HG02943 (cell line): ENCODE results near the gene ABHD12.
"Not testable (repeated sequence)": the region's sequence is repeated elsewhere in the genome, so short reads cannot be mapped to it uniquely, and the experiment has no call there.

ENCODE experiments used
- ATAC-seq: cut with Tn5 transposase; IDR thresholded peaks from one replicate; pipeline ENCODE4 v1.9.1; 2021; ENCODE audit warnings: mild to moderate bottlenecking, low read depth, moderate library complexity; ENCODE audit not compliant: unreplicated experiment

ABHD12 gene

DNA sequence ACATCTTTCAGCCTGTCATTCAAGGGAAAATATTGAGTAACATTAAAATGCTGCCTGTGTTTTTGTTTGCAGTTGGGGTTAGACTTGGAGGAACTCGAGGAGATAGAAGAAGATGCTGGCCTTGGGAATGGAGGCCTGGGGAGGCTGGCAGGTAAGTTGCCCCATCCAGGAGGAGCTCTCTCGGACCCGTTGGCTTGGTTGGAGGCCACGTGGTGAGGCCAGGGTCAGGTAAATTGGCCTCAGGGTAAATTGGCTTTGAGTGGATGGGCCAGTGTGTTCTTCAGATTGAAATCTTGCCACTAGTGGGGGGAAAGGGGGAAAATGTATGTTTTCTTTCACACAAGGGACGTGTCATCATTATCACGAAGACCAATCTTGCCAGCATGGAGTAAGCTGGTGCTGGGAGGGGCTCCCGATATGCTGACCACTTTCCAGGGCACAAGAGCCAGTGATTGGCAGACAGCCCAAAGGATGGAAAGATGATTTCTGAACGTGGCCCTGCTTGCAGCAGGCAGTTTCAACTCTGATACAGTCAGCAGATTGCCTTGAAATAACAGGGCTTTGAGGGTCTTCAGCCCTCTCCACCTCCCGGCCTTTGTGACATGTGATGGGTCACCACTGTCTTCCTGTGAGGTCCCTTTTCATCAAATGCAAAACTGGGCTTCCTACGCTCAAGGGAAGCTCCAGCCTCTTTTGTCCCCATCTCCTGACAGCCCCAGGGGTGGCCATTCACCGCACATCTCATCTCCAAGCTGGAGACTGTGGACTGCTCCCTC is 121.4 kb downstream of the ABHD12 start:
- ATAC-seq, result no peak

DNA sequence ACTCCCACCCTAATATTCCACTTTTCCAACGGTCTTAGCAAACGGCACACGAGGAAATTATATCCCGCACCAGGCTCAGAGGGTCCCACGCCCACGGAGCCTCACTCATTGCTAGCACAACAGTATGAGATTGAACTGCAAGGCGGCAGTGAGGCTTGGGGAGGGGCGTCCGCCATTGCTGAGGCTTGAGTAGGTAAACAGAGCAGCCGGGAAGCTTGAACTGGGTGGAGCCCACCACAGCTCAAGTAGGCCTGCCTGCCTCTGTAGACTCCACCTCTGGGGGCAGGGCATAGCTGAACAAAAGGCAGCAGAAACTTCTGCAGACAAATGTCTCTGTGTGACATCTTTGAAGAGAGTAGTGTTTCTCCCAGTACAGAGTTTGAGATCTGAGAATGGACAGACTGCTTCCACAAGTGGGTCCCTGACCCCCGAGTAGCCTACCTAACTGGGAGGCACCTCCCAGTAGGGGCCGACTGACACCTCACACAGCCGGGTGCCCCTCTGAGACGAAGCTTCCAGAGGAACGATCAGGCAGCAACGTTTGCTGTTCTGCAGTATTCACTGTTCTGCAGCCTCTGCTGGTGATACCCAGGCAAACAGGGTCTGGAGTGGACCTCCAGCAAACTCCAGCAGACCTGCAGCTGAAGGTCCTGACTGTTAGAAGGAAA is 129.7 kb downstream of the ABHD12 start:
- not testable (repeated sequence) for ATAC-seq

DNA sequence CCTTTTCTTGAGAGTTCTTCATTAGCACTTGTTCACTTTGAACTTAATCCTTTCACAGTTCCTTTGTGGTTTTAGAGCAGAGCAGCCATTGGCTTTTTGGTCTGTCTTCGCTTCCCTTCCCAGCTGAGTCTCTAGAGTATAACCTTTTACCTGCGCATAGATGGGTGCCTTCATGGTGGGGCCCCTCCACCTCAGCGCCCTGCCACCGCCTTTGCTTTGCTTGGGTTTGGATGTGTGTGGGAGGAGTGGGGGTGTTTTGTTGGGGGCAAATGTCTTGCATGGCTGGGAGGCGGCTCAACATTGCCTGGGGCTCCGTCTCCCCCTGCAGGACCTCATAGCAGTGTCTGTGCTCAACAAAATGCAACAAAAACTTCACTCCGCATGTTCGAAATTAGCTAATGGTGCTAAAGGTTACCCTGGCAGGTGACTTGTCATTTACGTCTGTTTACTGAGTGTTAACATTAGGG is 130.8 kb downstream of the ABHD12 start:
- ATAC-seq, result no peak

DNA sequence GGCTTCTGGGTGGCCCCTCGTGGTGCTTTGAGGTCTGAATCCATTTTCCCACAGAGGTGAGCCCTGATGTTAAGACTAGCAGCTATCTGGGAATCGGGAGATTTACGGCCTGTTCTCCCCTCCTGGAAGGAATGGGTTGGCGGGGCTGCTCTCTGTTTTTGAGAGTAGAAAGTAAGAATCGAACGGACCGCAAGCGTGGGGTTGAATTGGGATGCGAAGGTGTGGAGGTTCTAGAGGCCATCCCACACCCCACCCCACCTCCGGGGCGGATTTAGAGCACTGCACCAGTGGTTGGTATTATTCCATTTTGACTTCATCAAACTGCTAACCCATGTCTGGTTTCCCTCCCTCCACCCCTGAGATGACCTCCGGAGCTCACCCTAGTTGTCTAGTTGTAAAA is 131.3 kb downstream of the ABHD12 start:
- no peak for ATAC-seq

DNA sequence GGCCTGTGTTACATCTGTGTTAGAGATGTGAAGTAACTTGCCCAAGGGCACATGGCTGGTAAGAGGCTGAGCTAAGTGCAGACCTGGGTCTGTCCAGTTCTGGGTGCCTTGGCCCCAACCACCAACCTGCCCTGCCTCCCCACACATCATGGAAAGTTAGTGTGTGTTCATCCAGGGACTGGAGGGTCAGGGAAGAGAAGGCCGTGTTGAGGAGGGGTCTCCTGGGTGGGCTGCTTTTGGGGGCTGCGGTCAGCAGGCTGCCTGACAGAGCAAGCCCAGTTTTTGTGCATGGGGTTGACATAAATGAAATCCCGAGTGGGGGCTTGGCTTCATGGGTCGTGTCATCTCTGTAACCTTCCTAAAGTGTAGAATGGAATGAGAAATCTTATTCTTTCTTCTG is 131.8 kb downstream of the ABHD12 start:
- no peak for ATAC-seq

DNA sequence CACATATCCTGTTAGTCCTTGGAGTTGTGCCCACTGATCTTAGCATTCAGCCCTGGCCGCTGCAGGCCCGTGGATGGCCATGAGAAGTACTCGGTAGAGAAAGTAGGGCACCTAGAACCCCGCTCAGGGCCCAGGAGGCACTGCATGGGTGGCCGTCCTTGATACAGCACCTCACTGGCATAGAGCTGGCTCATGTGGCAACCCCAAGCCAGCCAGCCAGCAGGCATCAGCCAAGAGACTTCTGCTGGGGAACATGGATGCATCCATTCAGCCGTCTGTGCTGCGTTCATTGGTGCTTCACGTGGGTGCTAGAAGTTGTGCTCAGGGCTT is 132.2 kb downstream of the ABHD12 start:
- ATAC-seq, result no peak

DNA sequence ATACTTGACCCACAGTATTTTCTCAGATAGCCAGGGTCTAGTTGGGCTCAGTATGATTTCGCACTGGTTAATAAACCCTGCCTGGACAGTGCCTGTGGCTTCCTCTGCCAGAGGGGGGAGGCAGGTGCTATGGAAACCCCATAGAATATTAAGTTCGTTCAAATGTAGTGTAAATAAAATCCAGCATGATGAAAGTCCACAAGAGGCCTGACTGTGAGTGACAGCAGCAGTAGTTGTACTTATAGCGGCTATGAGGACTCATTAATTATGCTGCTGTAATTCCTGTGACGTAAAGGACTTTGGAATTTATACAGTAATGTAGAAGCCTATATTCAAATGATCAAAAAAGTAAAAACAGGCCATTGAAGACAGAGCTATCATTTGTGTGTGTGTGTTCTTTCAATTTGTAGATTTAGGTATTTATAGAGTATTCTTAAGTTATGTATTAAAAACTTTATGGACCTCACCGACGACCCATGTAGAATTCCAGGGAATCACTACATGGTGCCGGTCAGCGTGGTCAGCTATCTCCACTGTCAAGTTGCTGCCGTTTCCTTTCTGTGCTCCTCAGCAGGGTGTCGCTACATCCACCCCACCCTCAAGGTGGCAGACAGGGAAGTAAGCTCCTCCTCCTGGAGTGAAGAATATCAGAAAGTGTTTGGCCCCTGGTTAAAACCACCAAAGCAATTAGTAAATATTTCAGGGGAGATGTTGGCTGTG is 132.7 kb downstream of the ABHD12 start:
- ATAC-seq, result no peak

DNA sequence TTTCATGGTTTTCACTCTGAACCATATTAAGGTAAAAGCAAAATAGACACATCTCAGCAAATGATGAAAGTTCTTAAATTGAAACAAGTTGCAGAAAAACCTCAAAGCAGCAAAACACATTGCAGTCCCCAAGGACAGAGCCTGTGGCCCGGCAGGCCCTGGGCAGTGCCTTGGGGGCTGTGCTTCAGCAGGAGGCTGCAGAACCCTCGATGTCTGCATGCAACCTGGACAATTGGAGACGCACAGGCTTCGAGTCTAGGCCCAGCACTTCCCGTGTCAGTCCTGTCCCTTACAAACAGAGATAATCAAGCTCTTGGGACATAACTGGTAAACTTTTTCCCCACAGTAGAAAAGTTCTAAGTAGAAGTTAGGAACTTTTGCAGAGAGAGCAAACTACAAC is 133.5 kb downstream of the ABHD12 start:
- ATAC-seq, result no peak

DNA sequence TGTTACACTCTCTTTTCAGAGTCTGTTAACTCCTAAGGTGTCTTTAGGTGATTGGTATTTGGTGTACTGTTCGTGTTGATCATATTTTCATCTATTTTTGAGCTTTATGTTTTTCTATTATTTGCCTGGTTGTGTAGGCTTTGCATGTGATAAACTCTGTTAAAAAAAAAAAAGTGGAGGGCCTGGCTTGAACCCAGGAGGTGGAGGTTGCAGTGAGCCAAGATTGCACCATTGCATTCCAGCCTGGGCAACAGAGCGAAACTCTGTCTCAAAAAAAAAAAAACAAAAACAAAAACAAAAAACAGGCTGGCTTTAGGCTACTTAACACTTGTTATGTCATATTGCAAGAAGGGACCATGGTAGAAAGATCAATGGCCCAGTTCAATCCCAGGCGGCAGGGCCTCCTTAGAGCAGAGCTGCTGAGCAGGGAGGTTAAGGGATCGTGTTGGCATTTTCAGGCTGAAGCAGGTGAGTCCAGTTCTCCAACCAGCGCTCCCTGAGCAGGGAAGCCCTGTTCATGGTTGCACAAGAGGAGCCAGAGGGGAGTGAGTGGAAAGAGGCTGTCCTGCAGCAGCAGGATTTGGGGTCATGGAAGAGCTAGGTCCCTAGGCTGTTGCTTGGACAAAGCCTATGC is 134.3 kb downstream of the ABHD12 start:
- no peak for ATAC-seq

DNA sequence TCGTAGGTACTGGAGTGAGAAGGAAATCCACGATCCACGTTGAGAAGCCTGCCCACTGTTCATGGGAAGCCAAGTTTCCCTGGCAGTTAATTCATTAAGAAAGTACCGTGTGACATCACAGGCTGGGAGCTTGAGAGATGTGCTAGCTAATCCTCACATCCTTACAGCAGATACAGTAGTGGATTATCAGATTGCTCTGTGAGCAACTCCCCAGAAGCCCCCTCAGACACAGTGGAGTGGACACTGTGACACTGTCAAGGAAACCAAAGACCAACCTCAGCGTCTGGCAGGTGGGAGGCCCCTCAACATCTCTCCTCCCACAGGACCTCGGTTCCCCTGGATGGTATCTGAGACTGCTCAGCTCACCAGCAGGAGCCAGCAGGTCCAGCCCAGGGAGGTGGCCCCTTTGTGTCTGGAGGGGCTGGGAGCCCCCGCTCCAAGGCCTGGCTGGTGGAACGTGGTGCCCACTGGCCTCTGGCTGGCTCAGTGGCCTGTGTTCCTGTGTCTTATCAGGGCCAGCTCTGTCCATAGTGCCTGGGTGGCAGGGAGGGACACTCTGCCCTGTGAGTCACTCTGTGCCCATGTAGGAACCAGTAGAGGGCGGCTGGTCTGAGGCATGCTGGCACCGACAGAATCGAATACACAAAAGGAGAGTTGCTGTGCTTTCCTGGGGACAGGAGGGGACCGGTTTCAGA is 135.5 kb downstream of the ABHD12 start:
- no peak for ATAC-seq

DNA sequence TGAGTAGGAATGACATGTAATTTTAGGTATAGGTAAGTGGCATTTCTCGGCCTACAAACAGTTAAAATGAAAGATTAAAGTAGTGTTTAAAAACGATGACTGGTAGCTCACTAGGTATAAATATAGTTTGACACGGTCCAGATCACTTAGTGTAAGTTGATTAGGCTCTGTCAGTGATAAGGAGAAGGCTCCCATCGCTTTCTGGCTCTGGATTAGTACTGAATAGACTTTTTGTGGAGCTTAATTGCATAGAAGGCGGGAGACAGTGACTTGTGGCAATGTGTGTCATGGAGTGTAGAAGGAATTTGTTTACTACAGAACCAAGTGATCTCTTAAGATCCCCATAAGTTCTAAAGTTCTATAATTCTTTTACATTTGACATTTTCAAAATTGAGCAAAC is 136.1 kb downstream of the ABHD12 start:
- no peak for ATAC-seq

DNA sequence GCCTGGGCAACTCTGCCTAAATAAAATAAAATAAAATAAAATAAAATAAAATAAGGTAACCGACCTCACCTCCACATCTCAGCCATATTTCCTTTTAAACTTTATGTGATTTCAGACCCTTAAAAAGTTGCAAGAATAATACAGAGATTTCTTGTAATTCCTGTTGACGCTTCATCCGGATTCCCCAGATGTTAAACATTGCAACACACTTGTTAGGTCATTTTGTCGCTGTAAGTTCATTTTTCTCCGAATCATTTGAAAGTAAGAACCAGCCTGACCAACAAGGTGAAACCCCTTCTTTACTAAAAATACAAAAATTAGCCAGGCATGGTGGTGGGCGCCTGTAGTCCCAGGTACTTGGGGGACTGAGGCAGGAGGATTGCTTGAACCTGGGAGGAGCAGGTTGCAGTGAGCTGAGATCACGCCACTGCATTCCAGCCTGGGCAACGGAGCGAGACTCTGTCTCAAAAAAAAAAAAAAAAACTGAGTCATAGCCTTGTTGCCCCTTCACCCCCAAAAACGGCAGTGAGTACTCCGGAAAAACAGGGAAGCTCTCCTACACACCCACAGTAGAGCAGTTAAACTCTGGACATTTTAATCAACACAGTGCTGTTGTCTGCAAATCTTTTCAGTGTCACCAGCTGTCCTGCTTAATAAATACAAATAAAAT is 136.9 kb downstream of the ABHD12 start:
- ATAC-seq, result no peak

DNA sequence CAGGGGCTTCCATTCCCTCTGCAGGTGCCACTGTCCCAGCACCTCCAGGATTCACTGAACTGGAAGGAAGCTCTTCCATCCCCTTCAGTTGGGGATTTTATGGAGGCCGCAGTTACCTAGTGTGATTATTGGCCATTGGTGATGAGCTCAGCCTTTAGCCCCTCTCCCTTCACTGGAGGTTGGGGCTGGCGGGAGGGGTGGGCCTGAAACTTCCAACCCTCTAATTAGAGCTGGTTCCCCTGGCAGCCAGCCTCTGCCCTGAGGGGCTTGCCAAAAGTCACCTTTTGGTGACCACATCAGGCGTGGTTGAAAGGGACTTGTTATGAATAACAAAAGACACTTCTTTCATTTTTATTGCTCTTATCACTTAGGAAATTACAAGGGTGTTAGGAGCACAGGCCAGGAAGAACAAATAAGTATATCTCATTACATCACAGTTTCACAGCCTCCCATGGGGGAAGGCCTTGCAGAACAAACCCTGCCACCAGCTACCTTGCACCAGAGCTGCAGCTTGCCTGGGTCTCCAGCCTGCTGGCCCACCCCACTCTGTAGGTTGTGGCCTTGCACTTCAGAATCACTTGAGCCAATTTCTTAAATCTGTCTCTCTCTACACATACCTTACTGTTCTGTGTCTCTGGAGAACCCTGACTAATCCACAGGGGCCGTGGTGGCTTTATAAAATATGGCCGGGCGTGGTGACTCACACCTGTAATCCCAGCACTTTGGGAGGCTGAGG is 137.8 kb downstream of the ABHD12 start:
- no peak for ATAC-seq

DNA sequence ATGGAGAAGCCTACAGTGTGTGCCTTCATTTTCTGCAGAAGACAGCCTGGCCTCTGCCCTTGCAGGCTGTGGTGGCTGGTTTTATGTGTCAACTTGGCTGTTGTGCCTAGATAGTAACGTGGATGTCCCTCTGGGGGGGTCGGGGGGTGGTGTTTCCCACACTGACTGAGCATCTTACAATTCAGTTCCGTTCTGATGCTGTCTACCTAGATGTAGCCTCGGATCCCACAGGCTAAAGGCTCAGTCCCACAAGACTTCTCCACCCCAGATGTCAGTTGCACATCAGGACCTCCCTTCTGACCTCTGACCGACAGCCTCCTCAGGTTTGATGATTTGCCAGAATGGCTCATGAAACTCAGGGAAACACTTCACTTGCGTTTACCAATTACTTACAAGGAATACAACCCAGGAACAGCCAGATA is 138.4 kb downstream of the ABHD12 start:
- ATAC-seq, result no peak

DNA sequence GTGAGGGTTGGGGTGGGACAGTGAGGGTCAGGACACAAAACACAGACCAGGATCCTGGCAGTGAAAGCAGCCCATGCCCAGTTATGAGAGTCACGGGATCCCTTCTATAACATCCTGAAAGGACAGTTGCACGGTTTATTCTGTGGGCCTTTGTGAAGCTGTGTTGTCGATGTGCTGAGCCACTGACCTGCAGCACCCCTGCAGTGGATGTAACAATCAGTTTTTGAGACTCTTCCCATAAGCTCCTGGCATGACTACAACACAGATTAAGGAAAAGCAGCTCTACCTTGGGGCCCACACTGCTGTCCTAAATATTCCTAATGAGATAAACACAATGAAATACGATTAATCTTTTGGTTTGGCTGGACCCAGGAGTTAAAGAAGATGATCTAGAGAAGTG is 139.1 kb downstream of the ABHD12 start:
- ATAC-seq, result no peak

DNA sequence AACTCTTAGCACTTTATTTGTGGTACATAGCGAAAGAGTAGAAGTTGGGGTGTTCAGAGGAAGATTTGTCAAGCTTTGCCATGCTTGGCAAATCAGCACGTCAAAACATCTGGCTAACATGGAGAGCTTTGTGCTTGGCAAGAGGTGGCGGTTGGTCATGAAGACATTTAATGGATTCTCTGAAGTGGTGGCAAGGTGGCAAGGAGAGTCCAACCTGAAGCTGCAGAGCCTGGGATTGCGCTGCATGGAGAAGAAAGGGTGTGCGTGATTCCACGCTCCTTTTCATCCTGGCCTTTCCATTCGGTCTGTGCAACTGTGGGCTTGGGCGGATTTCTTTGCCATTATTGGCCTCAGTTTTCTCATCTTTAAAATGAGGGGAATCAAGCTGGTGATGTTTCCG is 139.6 kb downstream of the ABHD12 start:
- ATAC-seq, result no peak

DNA sequence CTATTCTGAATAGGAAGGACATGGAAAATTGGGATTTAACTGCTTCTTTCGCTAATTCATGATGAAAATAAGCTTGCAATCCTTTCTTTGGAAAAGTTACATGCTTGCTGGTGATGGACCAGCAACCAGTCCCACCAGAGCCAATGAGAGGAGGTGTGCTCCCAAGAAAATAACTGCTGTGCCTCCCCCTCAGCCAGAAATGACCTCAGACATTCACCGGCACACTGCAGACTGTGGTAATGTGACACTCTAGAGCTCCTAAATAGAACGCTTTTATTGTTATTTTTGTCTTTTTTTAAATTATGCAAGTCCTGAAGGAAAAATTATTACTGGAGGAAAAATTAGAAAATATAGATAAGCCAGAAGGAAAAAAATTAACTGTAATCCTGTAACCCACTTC is 140.1 kb downstream of the ABHD12 start:
- no peak for ATAC-seq
